DOHH2 (cell line): Measurements from ENCODE around the gene ACOX3.

Experiments
- H3F3A ChIP-seq: fragments of 200-600 bp; sonication (generic), shearing (Covaris generic); 2 replicates; pipeline ENCODE4 v1.6.0; 2016; ENCODE audit warnings: antibody characterized with exemption, mild to moderate bottlenecking; ENCODE audit not compliant: control insufficient read depth, insufficient read depth
- H3K27ac ChIP-seq: fragments of 200-600 bp; sonication (generic); 2 replicates; pipeline ENCODE4 v1.5.1; 2014; ENCODE audit warnings: low read depth, mild to moderate bottlenecking, low read length, moderate library complexity
- H3K27me3 ChIP-seq: fragments of 200-600 bp; sonication (generic); 2 replicates; pipeline ENCODE4 v1.6.1; 2014; ENCODE audit warnings: mild to moderate bottlenecking, low read length, mixed read lengths; ENCODE audit not compliant: control insufficient read depth
- H3K36me3 ChIP-seq: fragments of 200-600 bp; sonication (generic); 2 replicates; pipeline ENCODE4 v1.6.1; 2014; ENCODE audit warnings: mild to moderate bottlenecking, low read length, moderate library complexity, mixed read lengths; ENCODE audit not compliant: control insufficient read depth
- H3K4me1 ChIP-seq: fragments of 200-600 bp; sonication (generic); 2 replicates; pipeline ENCODE4 v1.6.1; 2014; ENCODE audit warnings: mild to moderate bottlenecking, low read length, mixed read lengths; ENCODE audit not compliant: control insufficient read depth
- H3K4me2 ChIP-seq: fragments of 200-600 bp; sonication (generic); 2 replicates; pipeline ENCODE4 v1.6.0; 2014; ENCODE audit warnings: mild to moderate bottlenecking, low read length, moderate library complexity
- H3K4me3 ChIP-seq: fragments of 200-600 bp; sonication (generic); 2 replicates; pipeline ENCODE4 v1.5.1; 2014; ENCODE audit warnings: mild to moderate bottlenecking, low read length, mixed read lengths
- H3K79me2 ChIP-seq: fragments of 200-600 bp; sonication (generic); 2 replicates; pipeline ENCODE4 v1.6.1; 2014; ENCODE audit warnings: mild to moderate bottlenecking, low read length, mixed read lengths; ENCODE audit not compliant: control insufficient read depth
- H3K9me2 ChIP-seq: fragments of 200-600 bp; sonication (generic); replicated peaks from 2 replicates; pipeline ENCODE4 v1.6.1; 2014; ENCODE audit warnings: mild to moderate bottlenecking, low read length, mixed read lengths; ENCODE audit not compliant: control insufficient read depth
- H3K9me3 ChIP-seq: fragments of 200-600 bp; sonication (generic); 2 replicates; pipeline ENCODE4 v1.6.1; 2014; ENCODE audit warnings: antibody characterized with exemption, low read length, mixed read lengths; ENCODE audit not compliant: control insufficient read depth, insufficient read depth
- H4K20me1 ChIP-seq: fragments of 200-600 bp; sonication (generic); 2 replicates; pipeline ENCODE4 v1.6.0; 2014; ENCODE audit warnings: low read depth, mild to moderate bottlenecking, antibody characterized with exemption, low read length, moderate library complexity; ENCODE audit not compliant: control insufficient read depth, insufficient read depth
- EZH2phosphoT487 ChIP-seq: fragments of 200-600 bp; sonication (generic); IDR thresholded peaks from 2 replicates; pipeline ENCODE4 v1.6.1; 2017; ENCODE audit warnings: borderline replicate concordance, mild to moderate bottlenecking, antibody characterized with exemption, low read length, moderate library complexity, mixed read lengths
- TF ChIP-seq, protein P1 (sequence below): fragments of 200-600 bp; sonication (generic); IDR thresholded peaks from one replicate; pipeline ENCODE4 v1.5.1; 2014; ENCODE audit warnings: antibody characterized with exemption, mild to moderate bottlenecking, low read depth, low read length; ENCODE audit not compliant: poor library complexity, severe bottlenecking

The ACOX3 gene

DNA sequence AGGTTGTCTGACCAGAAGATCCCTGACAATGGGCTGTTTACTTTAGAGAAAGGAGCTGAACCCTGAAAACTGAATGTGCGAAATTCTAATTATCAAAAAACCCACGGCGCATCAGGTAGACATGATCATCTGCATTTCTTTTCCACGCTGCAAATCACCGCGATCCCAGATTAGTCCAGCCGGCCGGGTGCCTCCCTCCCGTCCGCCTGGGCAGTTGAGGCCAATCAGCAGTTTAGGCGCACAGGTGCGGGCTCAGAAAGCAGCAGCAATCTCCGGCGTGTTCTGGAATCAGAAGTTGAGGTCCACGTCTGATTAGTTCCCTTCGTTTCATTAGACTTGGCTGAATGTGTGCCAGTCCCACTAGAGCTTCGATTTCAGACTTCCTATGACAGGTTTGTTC is 73.9 kb downstream of the ACOX3 start:
- no peaks in the 10 kb centered on the region for H3K9me3 ChIP-seq
- no peaks in the 10 kb centered on the region for H3K79me2 ChIP-seq
- TF ChIP-seq, protein P1, sequence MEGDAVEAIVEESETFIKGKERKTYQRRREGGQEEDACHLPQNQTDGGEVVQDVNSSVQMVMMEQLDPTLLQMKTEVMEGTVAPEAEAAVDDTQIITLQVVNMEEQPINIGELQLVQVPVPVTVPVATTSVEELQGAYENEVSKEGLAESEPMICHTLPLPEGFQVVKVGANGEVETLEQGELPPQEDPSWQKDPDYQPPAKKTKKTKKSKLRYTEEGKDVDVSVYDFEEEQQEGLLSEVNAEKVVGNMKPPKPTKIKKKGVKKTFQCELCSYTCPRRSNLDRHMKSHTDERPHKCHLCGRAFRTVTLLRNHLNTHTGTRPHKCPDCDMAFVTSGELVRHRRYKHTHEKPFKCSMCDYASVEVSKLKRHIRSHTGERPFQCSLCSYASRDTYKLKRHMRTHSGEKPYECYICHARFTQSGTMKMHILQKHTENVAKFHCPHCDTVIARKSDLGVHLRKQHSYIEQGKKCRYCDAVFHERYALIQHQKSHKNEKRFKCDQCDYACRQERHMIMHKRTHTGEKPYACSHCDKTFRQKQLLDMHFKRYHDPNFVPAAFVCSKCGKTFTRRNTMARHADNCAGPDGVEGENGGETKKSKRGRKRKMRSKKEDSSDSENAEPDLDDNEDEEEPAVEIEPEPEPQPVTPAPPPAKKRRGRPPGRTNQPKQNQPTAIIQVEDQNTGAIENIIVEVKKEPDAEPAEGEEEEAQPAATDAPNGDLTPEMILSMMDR, result no peak
- TF ChIP-seq EZH2phosphoT487, result no peak
- no peaks in the 10 kb centered on the region for H3F3A ChIP-seq
- H3K36me3 ChIP-seq, result no peaks in the 10 kb centered on the region
- no peaks in the 10 kb centered on the region for H4K20me1 ChIP-seq
- no peak overlapping the region for H3K4me3 ChIP-seq
- no peak overlapping the region for H3K27ac ChIP-seq
- no peaks in the 10 kb centered on the region for H3K27me3 ChIP-seq
- no peaks in the 10 kb centered on the region for H3K9me2 ChIP-seq
- H3K4me1 ChIP-seq, result no peaks in the 10 kb centered on the region
- no peak overlapping the region for H3K4me2 ChIP-seq

DNA sequence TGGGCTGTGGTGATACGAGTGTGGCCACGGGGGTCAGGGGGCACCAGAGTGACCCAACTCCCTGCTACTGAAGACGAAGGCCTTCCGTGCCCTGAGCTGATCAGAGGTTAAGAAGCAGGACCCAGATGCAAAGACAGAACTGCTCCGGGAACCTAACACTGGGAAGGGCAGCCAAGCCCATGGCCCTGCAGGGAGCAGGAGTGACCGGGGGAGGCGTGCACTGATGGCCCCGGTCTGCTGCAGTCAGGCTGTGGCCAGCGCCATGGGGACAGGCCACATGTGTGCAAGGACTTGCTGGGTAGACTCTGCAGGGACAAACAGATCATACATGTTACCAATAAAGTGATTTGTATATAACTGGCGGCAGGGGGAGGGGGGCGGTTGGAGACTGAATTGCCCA is 74.6 kb downstream of the ACOX3 start:
- no peaks in the 10 kb centered on the region for H3K27me3 ChIP-seq
- TF ChIP-seq, protein P1, result no peak
- TF ChIP-seq EZH2phosphoT487, result no peak
- H3K27ac ChIP-seq, result no peak overlapping the region
- no peak overlapping the region for H3K4me2 ChIP-seq
- H3K79me2 ChIP-seq, result no peaks in the 10 kb centered on the region
- H3F3A ChIP-seq, result no peaks in the 10 kb centered on the region
- no peak overlapping the region for H3K4me3 ChIP-seq
- H4K20me1 ChIP-seq, result no peaks in the 10 kb centered on the region
- H3K9me2 ChIP-seq, result no peaks in the 10 kb centered on the region
- no peaks in the 10 kb centered on the region for H3K36me3 ChIP-seq
- no peaks in the 10 kb centered on the region for H3K4me1 ChIP-seq
- no peaks in the 10 kb centered on the region for H3K9me3 ChIP-seq

DNA sequence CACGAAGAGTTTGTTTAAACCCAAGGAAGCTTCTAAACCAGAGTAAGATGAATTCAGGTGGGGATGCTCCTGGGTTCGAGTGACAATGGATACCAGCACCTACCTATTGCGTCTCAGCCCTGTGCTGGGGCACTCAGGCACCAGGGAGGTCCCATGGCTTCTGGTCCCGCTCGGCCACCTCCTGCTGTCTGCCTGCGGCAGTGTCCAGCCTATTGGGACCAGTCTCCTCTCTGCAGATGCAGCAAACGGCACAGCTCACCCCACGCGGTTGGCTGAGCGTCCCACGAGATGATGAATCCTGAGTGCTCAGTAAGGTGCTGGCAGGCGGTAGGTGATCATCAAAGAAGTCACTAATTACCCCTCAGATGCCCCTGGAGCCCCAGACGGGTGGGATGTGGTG is 75.2 kb downstream of the ACOX3 start:
- Histone ChIP-seq H3K27ac (no peak overlapping the region), H3K4me3 (no peak overlapping the region), H3K9me3 (no peaks in the 10 kb centered on the region), H3K4me2 (no peak overlapping the region), H3K4me1 (no peaks in the 10 kb centered on the region), H3K79me2 (no peaks in the 10 kb centered on the region), H3K36me3 (no peaks in the 10 kb centered on the region), H3K9me2 (no peaks in the 10 kb centered on the region), H4K20me1 (no peaks in the 10 kb centered on the region), H3K27me3 (no peaks in the 10 kb centered on the region), H3F3A (no peaks in the 10 kb centered on the region)
- TF ChIP-seq, protein P1, result no peak
- TF ChIP-seq EZH2phosphoT487, result no peak
